Esophagus squamous epithelium (tissue), 4 donors: ENCODE results near the gene ANKRD13B.

Source experiments
- CTCF ChIP-seq, 6 experiments: fragments of 450-650 bp in 4 of 6; fragments of 200-600 bp in 2 of 6; sonication (generic) in 2 of 6; IDR thresholded peaks; one replicate each; pipeline ENCODE4 v1.5.1; 2016 to 2019; ENCODE audit warnings: antibody characterized with exemption in 6 of 6, mild to moderate bottlenecking in 4 of 6, moderate library complexity in 4 of 6
- POLR2A ChIP-seq, 4 donors: fragments of 450-650 bp; IDR thresholded peaks; one replicate each; pipeline ENCODE4 v1.6.1; 2017; ENCODE audit warnings: antibody characterized with exemption in 4 of 4, mild to moderate bottlenecking in 4 of 4, moderate library complexity in 3 of 4

- TF ChIP-seq CTCF (IDR thresholded peaks at IDR 0.05) (peak; percentile 58 to 85 (median 74)), POLR2A (IDR thresholded peaks at IDR 0.05) (peak in 1 of 4 donors; percentile 39)
These were observed 24.2 kb downstream of the ANKRD13B start for GRCh38 chr17:29617125-29617480.
